CD4-positive, alpha-beta memory T cell (primary cell): ENCODE data around the gene FUOM. TPM values are rescaled to one million over a fixed set of nuclear protein-coding genes. Genes with fewer than 3 reads are reported as not detected.

Source experiments
- CTCF ChIA-PET: fragments of 350-600 bp; sonication (Branson Sonifier 250); formaldehyde crosslinking; loops from one replicate; lab custom pipeline; 2021; ENCODE audit warnings: inconsistent platforms; ENCODE audit not compliant: partially characterized antibody; lab: Charles Lee
- POLR2A ChIA-PET: fragments of 350-600 bp; sonication (Branson Sonifier 250); formaldehyde crosslinking; loops from one replicate; lab custom pipeline; 2021; ENCODE audit not compliant: partially characterized antibody; lab: Charles Lee
- DNase-seq, 5 donors: peaks; one replicate each; pipeline versions ENCODE4 v3.0.0 to v3.0.0-alpha.2; 2020 to 2022; ENCODE audit warnings: mixed read lengths in 1 of 5
- H3K27ac ChIP-seq: one replicate; pipeline ENCODE4 v1.7.0; 2013; ENCODE audit warnings: low read depth, low read length
- H3K27me3 ChIP-seq: 2 replicates; pipeline ENCODE4 v1.7.0; 2013; ENCODE audit warnings: mild to moderate bottlenecking, low read length, moderate library complexity; ENCODE audit not compliant: insufficient read depth
- H3K36me3 ChIP-seq: 2 replicates; pipeline ENCODE4 v1.7.0; 2013; ENCODE audit warnings: mild to moderate bottlenecking, low read length, moderate library complexity; ENCODE audit not compliant: insufficient read depth
- H3K4me1 ChIP-seq: 2 replicates; pipeline ENCODE4 v1.7.0; 2013; ENCODE audit warnings: mild to moderate bottlenecking, low read length, moderate library complexity; ENCODE audit not compliant: insufficient read depth
- H3K4me3 ChIP-seq, 2 donors: one replicate each; pipeline ENCODE4 v1.7.0; 2013; ENCODE audit warnings: low read length in 2 of 2, mild to moderate bottlenecking in 1 of 2
- H3K9me3 ChIP-seq, 2 donors: one replicate each; pipeline ENCODE4 v1.7.0; 2013; ENCODE audit warnings: low read length in 2 of 2, control low read depth in 1 of 2; ENCODE audit not compliant: control insufficient read depth in 1 of 2
- H3K27ac Mint-ChIP-seq, 7 donors: one replicate each; pipeline ENCODE4 v1.8.0; 2020 to 2021; ENCODE audit warnings: mixed read lengths in 7 of 7, mild to moderate bottlenecking in 6 of 7, inconsistent platforms in 3 of 7, moderate library complexity in 3 of 7
- H3K27me3 Mint-ChIP-seq, 2 donors: one replicate each; pipeline ENCODE4 v1.8.0; 2020 to 2021; ENCODE audit warnings: mixed read lengths in 2 of 2
- H3K36me3 Mint-ChIP-seq, 2 donors: one replicate each; pipeline ENCODE4 v1.8.0; 2020 to 2021; ENCODE audit warnings: mixed read lengths in 2 of 2, inconsistent platforms in 1 of 2, mild to moderate bottlenecking in 1 of 2
- H3K4me1 Mint-ChIP-seq, 4 donors: one replicate each; pipeline ENCODE4 v1.8.0; 2020 to 2021; ENCODE audit warnings: mixed read lengths in 4 of 4, mild to moderate bottlenecking in 1 of 4
- H3K4me3 Mint-ChIP-seq, 8 donors: one replicate each; pipeline ENCODE4 v1.8.0; 2020 to 2021; ENCODE audit warnings: mixed read lengths in 8 of 8, mild to moderate bottlenecking in 7 of 8, moderate library complexity in 6 of 8, inconsistent platforms in 3 of 8
- H3K9me3 Mint-ChIP-seq, 8 donors: one replicate each; pipeline ENCODE4 v1.8.0; 2020 to 2021; ENCODE audit warnings: mixed read lengths in 8 of 8, mild to moderate bottlenecking in 5 of 8, inconsistent platforms in 3 of 8, moderate library complexity in 1 of 8
- intact Hi-C: fragments of 100-400 bp; cut with micrococcal nuclease; formaldehyde crosslinking; loops from one replicate; pipeline ENCODE4 v1.15.1; 2023
- polyA plus RNA-seq, 2 donors: library from polyadenylated mRNA; unstranded; fragments of 300-500 nt; fragmentation: Illumina TruSeq; gene quantifications; one replicate each; pipeline ENCODE4 v1.2.3, GENCODE V29; 2021
- total RNA-seq, 2 experiments: library from RNA; stranded (reverse); gene quantifications; one replicate each; pipeline ENCODE4 v1.2.3, GENCODE V29; 2021

Gene FUOM
- total and polyA plus RNA-seq, 4 experiments from 2014 or later, result 15.6 to 18.1 (median 16.7) TPM

GRCh38 chr10:133364645-133365431 lies 7.0 kb upstream of the FUOM start:
- CTCF ChIA-PET, result no interaction called here
- no peak overlapping the region for H3K4me3 ChIP-seq
- no peaks in the 10 kb centered on the region for H3K4me1 ChIP-seq
- H3K27ac ChIP-seq, result no peak overlapping the region
- peak overlapping the region in 1 of 7 donors; percentile 5 for H3K27ac Mint-ChIP-seq
- intact Hi-C loops, result no loop called here
- DNase-seq, result no peak
- H3K4me3 Mint-ChIP-seq, result no peak overlapping the region
- POLR2A ChIA-PET, result interaction anchor here (1.6 kb wide), 1 partner anchor 24 kb away, joined by 4 read pairs; no protein-coding TSS in a partner anchor
- no peaks in the 10 kb centered on the region for H3K27me3 ChIP-seq
- H3K4me1 Mint-ChIP-seq, result peaks cover 0 to 10% (median 4%) of the 10 kb centered on the region in 4 donors
- H3K36me3 Mint-ChIP-seq, result peaks cover 22 to 37% of the 10 kb centered on the region in 2 donors
- no peaks in the 10 kb centered on the region for H3K9me3 ChIP-seq
- peaks cover 8% of the 10 kb centered on the region for H3K36me3 ChIP-seq
- H3K9me3 Mint-ChIP-seq, result no peaks in the 10 kb centered on the region
- no peaks in the 10 kb centered on the region for H3K27me3 Mint-ChIP-seq

DNA sequence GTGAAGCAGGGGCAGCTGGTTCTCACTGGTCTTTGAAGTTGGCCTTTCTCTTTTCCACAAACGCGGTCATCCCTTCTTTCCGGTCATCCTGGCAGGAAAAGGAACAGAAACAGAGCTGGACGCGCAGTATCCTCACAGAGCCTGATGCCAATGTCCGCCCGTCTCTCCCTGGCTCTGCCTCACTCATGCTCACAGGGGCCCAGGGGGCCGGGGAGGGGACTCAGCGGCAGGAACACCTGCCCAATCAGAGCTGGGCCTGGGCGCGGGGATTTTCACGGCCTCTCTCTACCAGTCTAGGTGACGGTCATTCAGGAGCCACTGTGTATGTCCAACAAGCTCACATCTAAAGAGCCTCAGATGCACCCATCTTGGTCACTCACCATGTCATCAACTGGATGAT lies 5.0 kb upstream of the FUOM start:
- Mint-ChIP-seq H3K9me3 (no peaks in the 10 kb centered on the region), H3K27me3 (no peaks in the 10 kb centered on the region), H3K27ac (peak overlapping the region in 1 of 7 donors; percentile 68), H3K4me3 (no peak overlapping the region), H3K36me3 (peaks cover 9 to 24% of the 10 kb centered on the region in 2 donors), H3K4me1 (peaks cover 0 to 7% (median 4%) of the 10 kb centered on the region in 4 donors)
- Histone ChIP-seq H3K9me3 (no peaks in the 10 kb centered on the region), H3K27me3 (no peaks in the 10 kb centered on the region), H3K27ac (no peak overlapping the region), H3K4me1 (no peaks in the 10 kb centered on the region), H3K36me3 (no peaks in the 10 kb centered on the region), H3K4me3 (no peak overlapping the region)
- DNase-seq, result no peak
- intact Hi-C loops, result no loop called here
- CTCF ChIA-PET, result interaction anchor here (1.5 kb wide), 1 partner anchor 9 kb away, joined by 3 read pairs; no protein-coding TSS in a partner anchor
- POLR2A ChIA-PET, result no interaction called here

- DNase-seq, result no peak
- Histone ChIP-seq H3K4me3 (no peak overlapping the region), H3K9me3 (no peaks in the 10 kb centered on the region), H3K27me3 (no peaks in the 10 kb centered on the region), H3K27ac (no peak overlapping the region), H3K4me1 (no peaks in the 10 kb centered on the region), H3K36me3 (no peaks in the 10 kb centered on the region)
- Mint-ChIP-seq H3K4me1 (peaks cover 0 to 7% (median 4%) of the 10 kb centered on the region in 4 donors), H3K9me3 (no peaks in the 10 kb centered on the region), H3K27me3 (no peaks in the 10 kb centered on the region), H3K4me3 (peak overlapping the region in 3 of 8 donors; percentile 15 to 40 (median 21)), H3K36me3 (peaks cover 6 to 22% of the 10 kb centered on the region in 2 donors), H3K27ac (peak overlapping the region; percentile 8 to 89 (median 48))
- intact Hi-C loops, result no loop called here
- CTCF ChIA-PET, result interaction anchor here (1.2 to 1.8 kb wide), 2 partner anchors 16 to 32 kb away, joined by 3 to 6 read pairs; no protein-coding TSS in a partner anchor
- POLR2A ChIA-PET, result interaction anchor here (0.8 to 2.0 kb wide), 4 partner anchors 11 to 28 kb away, joined by 3 to 8 read pairs (median 7); partner anchors contain the start of genes ECHS1 and PAOX
These were observed 4.1 kb upstream of the FUOM start for GRCh38 chr10:133361773-133362441.

DNA sequence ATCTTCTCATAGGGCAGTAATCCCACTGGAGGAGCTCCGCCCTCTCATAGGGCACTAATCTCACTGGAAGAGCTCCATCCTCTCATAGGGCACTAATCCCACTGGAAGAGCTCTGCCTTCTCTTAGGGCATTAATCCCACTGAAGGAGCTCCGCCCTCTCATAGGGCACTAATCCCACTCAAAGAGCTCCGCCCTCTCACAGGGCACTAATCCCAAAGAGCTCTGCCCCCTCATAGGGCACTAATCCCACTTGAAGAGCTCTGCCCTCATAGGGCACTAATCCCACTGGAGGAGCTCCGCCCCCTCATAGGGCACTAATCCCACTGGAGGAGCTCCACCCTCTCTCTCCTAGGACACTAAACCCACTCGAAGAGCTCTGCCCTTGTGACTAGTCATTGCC lies 3.4 kb upstream of the FUOM start:
- no peak overlapping the region for H3K27ac ChIP-seq
- no peak overlapping the region for H3K4me3 ChIP-seq
- Mint-ChIP-seq H3K36me3 (peaks cover 6 to 21% of the 10 kb centered on the region in 2 donors), H3K27me3 (no peaks in the 10 kb centered on the region), H3K4me1 (peaks cover 0 to 7% (median 5%) of the 10 kb centered on the region in 4 donors), H3K4me3 (peak overlapping the region in 1 of 8 donors; percentile 40), H3K27ac (peak overlapping the region in 4 of 7 donors; percentile 6 to 89 (median 66)), H3K9me3 (no peaks in the 10 kb centered on the region)
- H3K36me3 ChIP-seq, result no peaks in the 10 kb centered on the region
- POLR2A ChIA-PET, result interaction anchor here (0.8 to 2.0 kb wide), 4 partner anchors 12 to 28 kb away, joined by 3 to 8 read pairs (median 7); partner anchors contain the start of genes ECHS1 and PAOX
- H3K27me3 ChIP-seq, result no peaks in the 10 kb centered on the region
- peaks cover 6% of the 10 kb centered on the region for H3K4me1 ChIP-seq
- DNase-seq, result no peak
- CTCF ChIA-PET, result interaction anchor here (1.2 to 1.8 kb wide), 2 partner anchors 16 to 32 kb away, joined by 3 to 6 read pairs; no protein-coding TSS in a partner anchor
- no peaks in the 10 kb centered on the region for H3K9me3 ChIP-seq
- intact Hi-C loops, result no loop called here

- intact Hi-C loops, result loop anchor here (2.0 to 5.0 kb wide), 2 partner anchors 23 to 32 kb away; partner anchors contain the start of genes CALY and MTG1
- Histone ChIP-seq H3K27me3 (no peaks in the 10 kb centered on the region), H3K27ac (no peak overlapping the region), H3K4me3 (no peak overlapping the region), H3K9me3 (no peaks in the 10 kb centered on the region), H3K36me3 (no peaks in the 10 kb centered on the region), H3K4me1 (peaks cover 8% of the 10 kb centered on the region)
- DNase-seq, result peak in 1 of 5 donors; percentile 25
- ChIA-PET CTCF (no interaction called here), POLR2A (interaction anchor here (5.3 kb wide), 1 partner anchor 30 kb away, joined by 38 read pairs; no protein-coding TSS in a partner anchor)
- Mint-ChIP-seq H3K4me1 (peaks cover 0 to 9% (median 5%) of the 10 kb centered on the region in 4 donors), H3K9me3 (no peaks in the 10 kb centered on the region), H3K27ac (peak overlapping the region in 5 of 7 donors; percentile 31 to 62 (median 38)), H3K36me3 (peaks cover 6 to 16% of the 10 kb centered on the region in 2 donors), H3K27me3 (no peaks in the 10 kb centered on the region), H3K4me3 (no peak overlapping the region)
These were observed 2.3 kb upstream of the FUOM start for GRCh38 chr10:133359972-133360610.

DNA sequence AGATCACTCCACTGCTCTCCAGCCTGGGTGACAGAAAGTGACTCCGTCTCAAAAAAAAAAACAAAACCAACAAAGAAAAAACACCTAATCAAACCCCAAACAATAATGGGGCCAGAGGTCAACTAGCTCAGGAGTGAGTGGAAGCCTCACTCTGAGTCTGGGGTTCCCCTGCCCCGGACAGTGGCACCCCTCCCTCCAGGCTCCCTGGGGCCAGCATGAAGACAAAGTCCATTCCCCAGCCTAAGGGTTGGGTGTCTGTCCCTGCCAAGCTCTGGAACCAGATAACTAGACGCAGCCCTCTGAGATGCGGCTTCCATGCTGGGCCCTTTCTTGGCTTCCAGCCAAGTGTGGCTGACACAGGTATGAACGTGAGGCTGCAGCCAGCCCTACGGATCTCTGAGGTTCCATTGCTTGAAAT lies 1.7 kb upstream of the FUOM start:
- DNase-seq, result peak in 4 of 5 donors; percentile 39 to 50 (median 48)
- Mint-ChIP-seq H3K4me3 (no peak overlapping the region), H3K27me3 (no peaks in the 10 kb centered on the region), H3K9me3 (no peaks in the 10 kb centered on the region), H3K4me1 (peaks cover 0 to 9% (median 5%) of the 10 kb centered on the region in 4 donors), H3K27ac (peak overlapping the region in 5 of 7 donors; percentile 19 to 62 (median 50)), H3K36me3 (peaks cover 3 to 13% of the 10 kb centered on the region in 2 donors)
- Histone ChIP-seq H3K9me3 (no peaks in the 10 kb centered on the region), H3K27me3 (no peaks in the 10 kb centered on the region), H3K27ac (no peak overlapping the region), H3K4me1 (peaks cover 8% of the 10 kb centered on the region), H3K4me3 (no peak overlapping the region), H3K36me3 (no peaks in the 10 kb centered on the region)
- ChIA-PET CTCF (interaction anchor here (1.1 to 1.3 kb wide), 2 partner anchors 18 to 30 kb away, joined by 3 to 4 read pairs; no protein-coding TSS in a partner anchor), POLR2A (interaction anchor here (5.3 kb wide), 1 partner anchor 30 kb away, joined by 38 read pairs; no protein-coding TSS in a partner anchor)
- intact Hi-C loops, result loop anchor here (2.0 to 5.0 kb wide), 2 partner anchors 23 to 33 kb away; partner anchors contain the start of genes CALY and MTG1
